ENCODE data around the gene GNA14. TPM values are rescaled to one million over a fixed set of nuclear protein-coding genes. Genes with fewer than 3 reads are reported as not detected.

GNA14 gene
- total and polyA plus RNA-seq, 2 of the 8 experiments (the other 6 are each of a cell fraction or from before 2014, with no cell fraction given) = 3.4 to 6.3 TPM

GRCh38 chr9:77440057-77440456 is 208.1 kb downstream of the GNA14 start:
- ChIA-PET POLR2A (ENCODE audit: partially characterized antibody) (interaction anchor here (0.8 to 1.5 kb wide), 2 partner anchors 20 to 207 kb away, joined by 3 read pairs; no protein-coding TSS in a partner anchor), CTCF (ENCODE audit: partially characterized antibody) (interaction anchor here (1.0 to 20.5 kb wide), 4 partner anchors 16 to 209 kb away, joined by 3 to 384 read pairs (median 10); no protein-coding TSS in a partner anchor)
- no peak overlapping the region for H3K4ac ChIP-seq (replicated peaks; ENCODE audit: insufficient read length, low read depth, low read length)
- H2AK5ac ChIP-seq (ENCODE audit: low read depth, low read length) = no peak overlapping the region
- TF ChIP-seq CEBPB (IDR thresholded peaks at IDR 0.05; ENCODE audit: low read depth, low read length) = no peak
- 0 out of 2 replicates have a peak, but pooled peaks have one; percentile 35 for TF ChIP-seq BACH1 (IDR thresholded peaks at IDR 0.05; ENCODE audit: low read length)
- no peak overlapping the region for H3K23ac ChIP-seq (ENCODE audit: insufficient read length)
- peak overlapping the region; percentile 58 for H4K91ac ChIP-seq (replicated peaks; ENCODE audit: insufficient read length, low read length)
- WGBS, 2 experiments (ENCODE audit: extremely low coverage in 1 of 2, insufficient coverage in 1 of 2, insufficient read length in 1 of 2, insufficient replicate concordance in 2 of 2, low coverage in 1 of 2, low lambda C conversion rate in 2 of 2, missing lambda C conversion rate in 1 of 2) = 11% methylated on average over 10 of the region's 10 CpGs; no CpG with 5 or more reads in 1 of the 2 experiments
- no peak overlapping the region for H3K18ac ChIP-seq (ENCODE audit: extremely low read depth, low read length)
- no peaks in the 10 kb centered on the region for H3K79me1 ChIP-seq (ENCODE audit: low read depth, low read length)
- H2BK120ac ChIP-seq (replicated peaks; ENCODE audit: low read depth, low read length) = no peak overlapping the region
- no peak overlapping the region for H3K56ac ChIP-seq (replicated peaks; ENCODE audit: insufficient read length, low read depth, low read length)
- no peak overlapping the region for H3K9ac ChIP-seq (replicated peaks in 1 of 4; ENCODE audit: extremely low read depth in 1 of 4, low read depth in 3 of 4, low read length in 3 of 4)
- H4K20me1 ChIP-seq (replicated peaks in 1 of 2; ENCODE audit: control insufficient read depth in 1 of 2, insufficient read depth in 2 of 2, low read length in 2 of 2) = no peaks in the 10 kb centered on the region
- H3K27me3 ChIP-seq (replicated peaks in 1 of 4; ENCODE audit: control insufficient read depth in 3 of 4, extremely low read depth in 1 of 4, insufficient read depth in 3 of 4, low read length in 3 of 4) = no peaks in the 10 kb centered on the region
- no peak overlapping the region for H2BK20ac ChIP-seq (ENCODE audit: low read length)
- H3K14ac ChIP-seq (ENCODE audit: insufficient read length) = no peak overlapping the region
- H4K5ac ChIP-seq (ENCODE audit: insufficient read length, low read depth, low read length) = no peak overlapping the region
- DNase-seq (ENCODE audit: low read depth in 1 of 2, low spot score in 2 of 2) (peak in 1 of 2 experiments; percentile 64), FAIRE-seq (no peak)
- H4K8ac ChIP-seq (ENCODE audit: extremely low read depth, insufficient read depth, low read length) = no peak overlapping the region
- no peak overlapping the region for H2BK12ac ChIP-seq (ENCODE audit: low read depth, low read length)
- H3K36me3 ChIP-seq (ENCODE audit: control insufficient read depth in 2 of 4, insufficient read depth in 4 of 4, low read length in 3 of 4) = no peaks in the 10 kb centered on the region
- H3K27ac ChIP-seq (ENCODE audit: low read depth, low read length) = no peak overlapping the region
- H3K9me3 ChIP-seq (ENCODE audit: insufficient read depth in 2 of 2, low read depth in 1 of 2, low read length in 1 of 2) = no peaks in the 10 kb centered on the region
- 0 out of 2 replicates have a peak, but pooled peaks cover 1% of the 10 kb centered on the region for H3K23me2 ChIP-seq (ENCODE audit: low read depth, low read length)
- no peak overlapping the region for H2BK5ac ChIP-seq (ENCODE audit: low read depth, low read length)
- no peaks in the 10 kb centered on the region for H3K79me2 ChIP-seq (ENCODE audit: control insufficient read depth in 1 of 2, insufficient read depth in 2 of 2, low read length in 2 of 2)
- peaks cover 0 to 6% (median 4%) of the 10 kb centered on the region in 4 experiments; a peak in 5 of 7 replicates for H3K4me1 ChIP-seq (replicated peaks in 1 of 4; ENCODE audit: control insufficient read depth in 3 of 4, insufficient read depth in 4 of 4, low read length in 3 of 4)
- no peak overlapping the region for H2BK15ac ChIP-seq (ENCODE audit: low read length)
- H2AFZ ChIP-seq (ENCODE audit: low read length) = no peak overlapping the region
- peak overlapping the region in 1 of 2 experiments; percentile 29; a peak in 1 of 4 replicates for H3K4me2 ChIP-seq (ENCODE audit: insufficient read depth in 1 of 2, low read depth in 2 of 2, low read length in 2 of 2)
- peak overlapping the region in 1 of 4 experiments; percentile 29; a peak in 1 of 8 replicates for H3K4me3 ChIP-seq (ENCODE audit: extremely low read depth in 1 of 4, insufficient read depth in 2 of 4, low read depth in 3 of 4, low read length in 4 of 4)

Data from H1 (cell line).